Measurements from ENCODE around the gene NTSR1.

GRCh38 chr20:62764156-62764935 is 55.7 kb downstream of the NTSR1 start:
- TF ChIP-seq CTCF (IDR thresholded peaks at IDR 0.05; ENCODE audit: low read depth, low read length, poor library complexity, severe bottlenecking) (no peak), EZH2phosphoT487 (IDR thresholded peaks at IDR 0.05; ENCODE audit: borderline replicate concordance, low read length) (no peak)

Measured in DOHH2 (cell line).